Panc1 (cell line): ENCODE measurements around the gene NEK8. TPM values are rescaled to one million over a fixed set of nuclear protein-coding genes. Genes with fewer than 3 reads are reported as not detected.

Source experiments
- ATAC-seq: fragments of 200-7000 bp; cut with Tn5 transposase; 2 replicates; pipeline ENCODE4 v1.9.1; 2020; ENCODE audit warnings: mild to moderate bottlenecking, moderate library complexity
- BruUV-seq: library from RNA; stranded (reverse); fragments of 400-500 nt; replicated peaks from 2 replicates; lab custom pipeline; 2021; lab: Mats Ljungman, UMichigan
- CTCF ChIA-PET: fragments of 300-600 bp; sonication (Branson Sonifier 250); formaldehyde crosslinking; loops from one replicate; lab custom pipeline; 2022; ENCODE audit warnings: antibody characterized with exemption; lab: Charles Lee
- POLR2A ChIA-PET: fragments of 300-600 bp; sonication (Branson Sonifier 250); formaldehyde crosslinking; loops from one replicate; lab custom pipeline; 2022; ENCODE audit warnings: antibody characterized with exemption; lab: Charles Lee
- DNase-seq: peaks from one replicate; pipeline ENCODE4 v3.0.0-alpha.2; 2010; ENCODE audit warnings: low read depth, low spot score
- H3K27ac ChIP-seq: 2 replicates; pipeline ENCODE4 v1.5.1; 2011; ENCODE audit warnings: mild to moderate bottlenecking, low read length, inconsistent platforms
- H3K27me3 ChIP-seq: fragments of 200-500 bp; sonication (Bioruptor generic); 2 replicates; pipeline ENCODE4 v1.6.0; 2014; ENCODE audit warnings: low read length, inconsistent platforms; ENCODE audit not compliant: control insufficient read depth, insufficient read depth
- H3K36me3 ChIP-seq: fragments of 200-500 bp; sonication (Bioruptor generic); 2 replicates; pipeline ENCODE4 v1.5.1; 2014; ENCODE audit warnings: inconsistent platforms, mild to moderate bottlenecking, low read length, moderate library complexity; ENCODE audit not compliant: control insufficient read depth, insufficient read depth
- H3K4me1 ChIP-seq: 2 replicates; pipeline ENCODE4 v1.5.1; 2011; ENCODE audit warnings: inconsistent platforms, mild to moderate bottlenecking, low read length, moderate library complexity; ENCODE audit not compliant: control insufficient read depth, insufficient read depth
- H3K4me3 ChIP-seq, 2 experiments: 2 replicates each; pipeline ENCODE4 v1.5.1; 2011 to 2012; ENCODE audit warnings: low read depth in 2 of 2, low read length in 2 of 2, mild to moderate bottlenecking in 2 of 2, inconsistent platforms in 1 of 2, moderate library complexity in 1 of 2
- H3K9me3 ChIP-seq: fragments of 200-500 bp; sonication (Bioruptor generic); 2 replicates; pipeline ENCODE4 v1.5.1; 2014; ENCODE audit warnings: low read depth, mild to moderate bottlenecking, inconsistent platforms, low read length, moderate library complexity; ENCODE audit not compliant: control insufficient read depth, insufficient read depth
- CTCF ChIP-seq: fragments of 450-650 bp; IDR thresholded peaks from 2 replicates; pipeline ENCODE4 v1.5.1; 2017; ENCODE audit warnings: mild to moderate bottlenecking
- POLR2AphosphoS5 ChIP-seq: IDR thresholded peaks from 2 replicates; pipeline ENCODE4 v1.6.1; 2012; ENCODE audit warnings: mild to moderate bottlenecking, low read depth, low read length, moderate library complexity
- REST ChIP-seq, 2 experiments: IDR thresholded peaks; 2 replicates each; pipeline ENCODE4 v1.6.1; 2011 to 2012; ENCODE audit warnings: low read depth in 2 of 2, control low read depth in 1 of 2, low read length in 1 of 2, mild to moderate bottlenecking in 1 of 2, moderate library complexity in 1 of 2; ENCODE audit not compliant: insufficient read depth in 1 of 2
- SIN3A ChIP-seq: IDR thresholded peaks from 2 replicates; pipeline ENCODE4 v1.6.1; 2012; ENCODE audit warnings: low read depth, mild to moderate bottlenecking, low read length, moderate library complexity, borderline replicate concordance; ENCODE audit not compliant: insufficient read depth
- TCF7L2 ChIP-seq: IDR thresholded peaks from 2 replicates; pipeline ENCODE4 v1.6.1; 2011; ENCODE audit warnings: mild to moderate bottlenecking, low read depth, low read length, inconsistent platforms
- in situ Hi-C: cut with HindIII; loops from 2 replicates; pipeline ENCODE4 v1.10.0; 2016; ENCODE audit warnings: low sequenced_read_pairs, low pct_unique_long_range_greater_than_20kb
- intact Hi-C: fragments of 100-400 bp; cut with micrococcal nuclease; formaldehyde crosslinking; loops from one replicate; pipeline ENCODE4 v1.10.0; 2022; ENCODE audit not compliant: unreplicated experiment
- total RNA-seq: library from RNA; stranded (reverse); gene quantifications from one replicate; pipeline ENCODE4 v1.2.1, GENCODE V29; 2021; ENCODE audit not compliant: unreplicated experiment

NEK8 gene
- total RNA-seq, 1 experiment from 2014 or later = 11.9 TPM

GRCh38 chr17:28710861-28711722, 17.5 kb upstream of the NEK8 start:
- Histone ChIP-seq H3K4me1 (peaks cover 24% of the 10 kb centered on the region), H3K4me3 (peak overlapping the region; percentile 55 to 69), H3K36me3 (peaks cover 5% of the 10 kb centered on the region), H3K27ac (peak overlapping the region; percentile 96), H3K27me3 (no peaks in the 10 kb centered on the region), H3K9me3 (no peaks in the 10 kb centered on the region)
- DNase-seq (no peak), ATAC-seq (peak; percentile 92)
- ChIA-PET POLR2A (interaction anchor here (0.6 to 2.5 kb wide), 4 partner anchors 9 to 234 kb away, joined by 5 to 39 read pairs (median 6); partner anchors contain the start of gene RPL23A), CTCF (interaction anchor here (1.6 kb wide), 1 partner anchor 16 kb away, joined by 8 read pairs; the partner anchor contains the start of gene TLCD1)
- no peak for TF ChIP-seq CTCF
- TF ChIP-seq TCF7L2 = peak; percentile 77
- TF ChIP-seq POLR2AphosphoS5 = peak; percentile 97
- TF ChIP-seq SIN3A = peak; percentile 87; the same call in 1 of the 2 replicates
- TF ChIP-seq REST (IDR thresholded peaks at IDR 0.05; ENCODE audit: insufficient read depth in 1 of 2, low read depth in 2 of 2, low read length in 1 of 2) = no peak
- intact Hi-C loops = no loop called here
- no TSS peak for BruUV-seq
- in situ Hi-C loops = no loop called here

GRCh38 chr17:28711723-28712031, 16.9 kb upstream of the NEK8 start, which contains the start of gene PROCA1:
TSS of gene PROCA1 (minus strand) at chr17:28711888. CDS start at chr17:28711660, 228 bp downstream.
- Histone ChIP-seq H3K4me3 (peak within 1 kb of the TSS; percentile 55 to 69), H3K9me3 (no peaks in the 10 kb centered on the region), H3K27ac (peak within 1 kb of the TSS; percentile 96), H3K4me1 (peaks cover 29% of the 10 kb centered on the region), H3K36me3 (peaks cover 5% of the 10 kb centered on the region), H3K27me3 (no peaks in the 10 kb centered on the region)
- BruUV-seq = no TSS peak
- ChIA-PET CTCF (interaction anchor here (1.6 kb wide), 1 partner anchor 15 kb away, joined by 8 read pairs; the partner anchor contains the start of gene TLCD1), POLR2A (interaction anchor here (0.6 to 2.5 kb wide), 5 partner anchors 8 to 233 kb away, joined by 3 to 39 read pairs (median 6); partner anchors contain the start of gene RPL23A)
- intact Hi-C loops = no loop called here
- ATAC-seq = peak; percentile 60
- in situ Hi-C loops = no loop called here
- TF ChIP-seq POLR2AphosphoS5 (no peak), CTCF (no peak), REST (IDR thresholded peaks at IDR 0.05; ENCODE audit: insufficient read depth in 1 of 2, low read depth in 2 of 2, low read length in 1 of 2) (no peak), SIN3A (no peak), TCF7L2 (no peak; the same call in 1 of the 2 replicates)
- DNase-seq = no peak
